Natural killer cell treated with Interleukin-12 subunit alpha and Interleukin-12 subunit beta and Interleukin-15 and Interleukin-18, amount 100 ng/mL, for 72 hours (primary cell): ENCODE results near the gene ARAP1. TPM values are rescaled to one million over a fixed set of nuclear protein-coding genes. Genes with fewer than 3 reads are reported as not detected.
A peak's percentile ranks its signal among the peaks of the same experiment; 100 is the strongest.
"Not testable (repeated sequence)": the region's sequence is repeated elsewhere in the genome, so short reads cannot be mapped to it uniquely, and the experiment has no call there.

Source experiments
- ATAC-seq, 2 donors: fragments of 150-1000 bp; cut with Tn5 transposase in 1 of 2; sonication (Bioruptor Pico), chemical (Tn5 transposase) in 1 of 2; 2 replicates each; pipeline ENCODE4 v1.10.0; 2021
- DNase-seq: peaks from one replicate; pipeline ENCODE4 v3.0.0; 2022; ENCODE audit warnings: low spot score
- H3K27ac Mint-ChIP-seq, 2 donors: 1 replicate in 1 of 2; 2 replicates in 1 of 2; pipeline ENCODE4 v1.8.0; 2022; ENCODE audit warnings: mixed read lengths in 2 of 2, mild to moderate bottlenecking in 1 of 2, moderate library complexity in 1 of 2
- H3K27me3 Mint-ChIP-seq, 2 donors: 1 replicate in 1 of 2; 2 replicates in 1 of 2; pipeline ENCODE4 v1.8.0; 2022; ENCODE audit warnings: mixed read lengths in 2 of 2
- H3K36me3 Mint-ChIP-seq: one replicate; pipeline ENCODE4 v1.8.0; 2022; ENCODE audit warnings: mixed read lengths
- H3K4me1 Mint-ChIP-seq, 2 donors: 1 replicate in 1 of 2; 2 replicates in 1 of 2; pipeline ENCODE4 v1.8.0; 2022; ENCODE audit warnings: low read depth in 2 of 2, mixed read lengths in 2 of 2, mild to moderate bottlenecking in 1 of 2
- H3K4me3 Mint-ChIP-seq: one replicate; pipeline ENCODE4 v1.8.0; 2022; ENCODE audit warnings: mixed read lengths
- H3K9me3 Mint-ChIP-seq: 2 replicates; pipeline ENCODE4 v1.8.0; 2022; ENCODE audit warnings: mixed read lengths
- total RNA-seq, 2 donors: library from RNA; stranded (reverse); gene quantifications; one replicate each; pipeline ENCODE4 v1.2.3, GENCODE V29; 2022

ARAP1 gene
- 100 to 1,000 TPM; 206 to 220 TPM for total RNA-seq

GRCh38 chr11:72752088-72752914 lies at the start of gene ARAP1:
Gene ARAP1, minus strand, starts transcription at chr11:72752408. Its CDS starts 25,280 bp downstream, at chr11:72727128.
- Mint-ChIP-seq H3K4me1 (peaks cover 44 to 45% of the 10 kb centered on the region in 2 donors), H3K27ac (peak within 1 kb of the TSS; percentile 94 to 99), H3K36me3 (no peaks in the 10 kb centered on the region), H3K27me3 (no peaks in the 10 kb centered on the region), H3K4me3 (peak within 1 kb of the TSS; percentile 97), H3K9me3 (no peaks in the 10 kb centered on the region)
- DNase-seq: peak; percentile 83
- ATAC-seq: peak; percentile 87 to 88

- Mint-ChIP-seq H3K4me3 (no peak overlapping the region), H3K4me1 (peaks cover 4 to 10% of the 10 kb centered on the region in 2 donors), H3K27ac (peak overlapping the region in 1 of 2 donors; percentile 48), H3K9me3 (no peaks in the 10 kb centered on the region), H3K36me3 (no peaks in the 10 kb centered on the region), H3K27me3 (no peaks in the 10 kb centered on the region)
- no peak for ATAC-seq
- DNase-seq: no peak
These were observed 47.2 kb upstream of the ARAP1 start for GRCh38 chr11:72799441-72799840.

- Mint-ChIP-seq H3K27me3 (no peaks in the 10 kb centered on the region), H3K4me1 (peaks cover 13 to 18% of the 10 kb centered on the region in 2 donors), H3K4me3 (no peak overlapping the region), H3K27ac (peak overlapping the region in 1 of 2 donors; percentile 62), H3K36me3 (no peaks in the 10 kb centered on the region), H3K9me3 (no peaks in the 10 kb centered on the region)
- DNase-seq (no peak), ATAC-seq (no peak)
These were observed 46.2 kb upstream of the ARAP1 start for GRCh38 chr11:72798361-72798760.

GRCh38 chr11:72793425-72794367 lies 41.5 kb upstream of the ARAP1 start, which contains the start of gene STARD10:
Gene STARD10, minus strand, starts transcription at chr11:72794047. Its CDS starts 12,866 bp downstream, at chr11:72781181.
- Mint-ChIP-seq H3K27me3 (no peaks in the 10 kb centered on the region), H3K9me3 (no peaks in the 10 kb centered on the region), H3K4me1 (peaks cover 24 to 27% of the 10 kb centered on the region in 2 donors), H3K36me3 (no peaks in the 10 kb centered on the region), H3K4me3 (peak within 1 kb of the TSS; percentile 86), H3K27ac (peak within 1 kb of the TSS; percentile 80 to 92)
- DNase-seq (peak; percentile 96), ATAC-seq (peak; percentile 98 to 99)

- peak overlapping the region; percentile 86 for H3K4me3 Mint-ChIP-seq
- H3K4me1 Mint-ChIP-seq: peaks cover 24 to 27% of the 10 kb centered on the region in 2 donors
- peak overlapping the region; percentile 80 to 92 for H3K27ac Mint-ChIP-seq
- no peaks in the 10 kb centered on the region for H3K27me3 Mint-ChIP-seq
- ATAC-seq (no peak), DNase-seq (no peak)
- H3K9me3 Mint-ChIP-seq: no peaks in the 10 kb centered on the region
- H3K36me3 Mint-ChIP-seq: no peaks in the 10 kb centered on the region
These were observed 40.8 kb upstream of the ARAP1 start for GRCh38 chr11:72793076-72793424.

GRCh38 chr11:72792437-72793021 lies 40.3 kb upstream of the ARAP1 start:
- Mint-ChIP-seq H3K4me3 (peak overlapping the region; percentile 86), H3K36me3 (no peaks in the 10 kb centered on the region), H3K9me3 (no peaks in the 10 kb centered on the region), H3K27ac (peak overlapping the region; percentile 80 to 92), H3K4me1 (peaks cover 24 to 25% of the 10 kb centered on the region in 2 donors), H3K27me3 (no peaks in the 10 kb centered on the region)
- ATAC-seq (no peak), DNase-seq (no peak)

GRCh38 chr11:72791228-72791627 lies 39.0 kb upstream of the ARAP1 start:
- not testable (repeated sequence) for DNase-seq, H3K4me3 Mint-ChIP-seq, ATAC-seq, H3K27ac Mint-ChIP-seq, H3K27me3 Mint-ChIP-seq, H3K9me3 Mint-ChIP-seq, H3K36me3 Mint-ChIP-seq
- peaks cover 24 to 25% of the 10 kb centered on the region in 2 donors for H3K4me1 Mint-ChIP-seq

- no peak overlapping the region for H3K4me3 Mint-ChIP-seq
- DNase-seq: no peak
These were observed 37.4 kb upstream of the ARAP1 start for GRCh38 chr11:72789493-72790131.

GRCh38 chr11:72788241-72788640 lies 36.0 kb upstream of the ARAP1 start:
- no peaks in the 10 kb centered on the region for H3K9me3 Mint-ChIP-seq
- no peak for DNase-seq
- ATAC-seq: no peak
- H3K27me3 Mint-ChIP-seq: no peaks in the 10 kb centered on the region
- H3K4me3 Mint-ChIP-seq: no peak overlapping the region
- H3K36me3 Mint-ChIP-seq: no peaks in the 10 kb centered on the region
- H3K27ac Mint-ChIP-seq: peak overlapping the region; percentile 51 to 74
- peaks cover 10% of the 10 kb centered on the region in 2 donors for H3K4me1 Mint-ChIP-seq

More at GRCh38 chr11:72789493-72790131, 37.4 kb upstream of the ARAP1 start:
- Mint-ChIP-seq H3K27ac (no peak overlapping the region), H3K9me3 (no peaks in the 10 kb centered on the region), H3K27me3 (no peaks in the 10 kb centered on the region), H3K36me3 (no peaks in the 10 kb centered on the region), H3K4me1 (peaks cover 21% of the 10 kb centered on the region in 2 donors)
- no peak for ATAC-seq

GRCh38 chr11:72787216-72788104 lies 35.3 kb upstream of the ARAP1 start:
- ATAC-seq (no peak), DNase-seq (no peak)
- Mint-ChIP-seq H3K36me3 (no peaks in the 10 kb centered on the region), H3K27ac (peak overlapping the region; percentile 51 to 74), H3K27me3 (no peaks in the 10 kb centered on the region), H3K4me3 (no peak overlapping the region), H3K4me1 (peaks cover 7 to 8% of the 10 kb centered on the region in 2 donors), H3K9me3 (no peaks in the 10 kb centered on the region)

- H3K4me3 Mint-ChIP-seq: no peak overlapping the region
- no peaks in the 10 kb centered on the region for H3K27me3 Mint-ChIP-seq
- H3K4me1 Mint-ChIP-seq: peaks cover 13 to 14% of the 10 kb centered on the region in 2 donors
- H3K27ac Mint-ChIP-seq: peak overlapping the region in 1 of 2 donors; percentile 43
- H3K36me3 Mint-ChIP-seq: no peaks in the 10 kb centered on the region
- ATAC-seq: no peak
- no peak for DNase-seq
- no peaks in the 10 kb centered on the region for H3K9me3 Mint-ChIP-seq
These were observed 34.4 kb upstream of the ARAP1 start for GRCh38 chr11:72786305-72787215.
